Measurements from ENCODE around the gene TSPAN18.

Gene TSPAN18

DNA sequence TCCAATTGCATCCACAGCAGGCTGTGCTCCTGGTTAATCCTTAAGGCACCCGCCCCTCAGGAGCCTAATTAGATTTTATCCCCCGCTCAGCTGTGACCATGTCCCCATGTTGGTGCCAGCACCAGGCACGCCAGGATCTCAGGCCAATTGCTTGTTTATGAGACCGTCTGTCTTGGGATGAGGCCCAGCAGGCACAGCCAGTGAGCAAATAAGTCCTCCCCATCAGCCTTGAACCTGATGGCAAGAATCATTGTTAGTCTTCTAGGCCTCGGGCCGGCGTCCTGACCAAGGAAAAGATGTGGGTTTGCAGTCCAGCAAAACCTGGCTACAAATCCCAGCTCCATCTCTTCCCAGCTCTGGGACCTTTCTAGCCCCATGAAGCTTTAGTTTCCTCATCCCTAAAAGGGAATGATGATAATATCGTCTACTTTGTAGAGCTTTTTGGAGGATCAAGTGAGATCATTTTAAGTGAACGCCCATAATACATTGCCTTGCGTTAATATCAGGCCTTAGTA is 166.6 kb downstream of the TSPAN18 start:
- no peak overlapping the region for H3K9ac ChIP-seq (ENCODE audit: low read depth, low read length, poor library complexity)
- no peak overlapping the region for H4K91ac ChIP-seq (ENCODE audit: low read depth, low read length, poor library complexity)
- H2AK5ac ChIP-seq (ENCODE audit: low read depth, low read length): no peak overlapping the region
- H3K27ac ChIP-seq (replicated peaks; ENCODE audit: low read length): no peak overlapping the region
- no peak overlapping the region for H3K4ac ChIP-seq (ENCODE audit: low read length)
- no peak overlapping the region for H2BK5ac ChIP-seq (ENCODE audit: low read length)
- peaks cover 2 to 8% of the 10 kb centered on the region in 2 donors for H3K9me3 ChIP-seq (replicated peaks in 1 of 2; ENCODE audit: control insufficient read depth in 2 of 2, insufficient read depth in 1 of 2, low read depth in 1 of 2, low read length in 2 of 2)
- no peak overlapping the region for H4K8ac ChIP-seq (ENCODE audit: low read depth, low read length)
- H2AFZ ChIP-seq (ENCODE audit: low read length): no peak overlapping the region
- no peak overlapping the region for H3K14ac ChIP-seq (ENCODE audit: low read length)
- no peak overlapping the region for H3K4me3 ChIP-seq (ENCODE audit: low read length in 2 of 2)
- H3K79me1 ChIP-seq (ENCODE audit: low read depth, low read length): peaks cover 5% of the 10 kb centered on the region
- no peak overlapping the region for H3K4me2 ChIP-seq (ENCODE audit: insufficient read depth, low read length, poor library complexity, severe bottlenecking)
- no peak for DNase-seq (ENCODE audit: low spot score)
- no peak overlapping the region for H2BK120ac ChIP-seq (ENCODE audit: low read depth, low read length)
- no peak overlapping the region for H3K23ac ChIP-seq (ENCODE audit: low read depth, low read length, poor library complexity)
- H3K18ac ChIP-seq (ENCODE audit: low read length): peak overlapping the region; percentile 40
- H2BK15ac ChIP-seq (ENCODE audit: low read length): no peak overlapping the region
- peaks cover 24 to 26% of the 10 kb centered on the region in 2 donors for H3K4me1 ChIP-seq (ENCODE audit: control insufficient read depth in 2 of 2, insufficient read depth in 1 of 2, low read depth in 1 of 2, low read length in 2 of 2)
- no peaks in the 10 kb centered on the region for H3K27me3 ChIP-seq (ENCODE audit: control insufficient read depth in 3 of 3, insufficient read depth in 3 of 3, low read depth in 1 of 3, low read length in 3 of 3)
- peaks cover 6 to 7% of the 10 kb centered on the region in 2 donors for H3K36me3 ChIP-seq (replicated peaks in 1 of 2; ENCODE audit: control insufficient read depth in 2 of 2, insufficient read depth in 2 of 2, low read length in 2 of 2)
- no peak overlapping the region for H2BK12ac ChIP-seq (ENCODE audit: low read length)
- WGBS, 2 donors (ENCODE audit: extremely low coverage in 2 of 2, insufficient read length in 2 of 2, insufficient replicate concordance in 1 of 2): no CpG with 5 or more reads among the region's 10 CpGs

DNA sequence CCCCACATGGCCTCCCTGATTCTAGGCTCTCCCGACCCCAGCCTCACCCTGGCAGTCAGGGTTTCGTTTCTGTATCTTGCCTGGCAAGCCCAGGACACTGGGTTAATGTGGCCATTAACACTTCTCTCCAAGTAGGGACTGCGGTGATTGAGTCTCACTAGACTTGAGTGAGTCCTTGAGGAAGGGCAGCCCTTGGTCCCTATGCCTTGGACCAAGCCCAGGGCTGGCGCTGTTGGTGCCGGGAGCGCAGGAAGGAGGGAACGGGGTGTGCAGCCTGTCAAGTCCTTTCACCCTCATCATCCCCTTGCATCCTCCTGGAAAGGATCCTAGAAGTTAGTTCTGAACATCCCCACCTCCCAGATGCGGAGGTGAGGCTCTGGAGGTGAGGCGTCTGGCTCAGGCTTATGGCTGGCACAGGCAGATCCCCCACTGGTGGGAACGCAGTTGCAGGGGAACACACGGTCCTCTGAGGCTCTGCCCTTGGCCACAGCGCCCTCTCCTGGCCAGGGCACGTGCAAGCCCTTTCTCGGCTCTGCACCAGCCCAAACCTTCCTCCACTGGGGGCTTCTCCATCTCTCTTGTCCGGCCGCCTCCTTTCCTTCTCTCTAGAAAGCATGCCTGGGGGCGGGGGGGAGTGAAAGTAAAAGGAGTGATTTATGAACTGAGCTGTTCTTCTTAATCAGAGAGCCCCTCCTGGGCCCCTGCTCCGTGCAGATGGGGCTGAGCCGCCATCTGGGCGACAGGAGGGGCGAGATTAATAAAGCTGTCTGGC is 167.3 kb downstream of the TSPAN18 start:
- no CpG with 5 or more reads among the region's 21 CpGs for WGBS, 2 donors (ENCODE audit: extremely low coverage in 2 of 2, insufficient read length in 2 of 2, insufficient replicate concordance in 1 of 2)
- H2AFZ ChIP-seq (ENCODE audit: low read length): no peak overlapping the region
- H2BK5ac ChIP-seq (ENCODE audit: low read length): no peak overlapping the region
- H4K8ac ChIP-seq (ENCODE audit: low read depth, low read length): no peak overlapping the region
- peak; percentile 80 for DNase-seq (ENCODE audit: low spot score)
- no peak overlapping the region for H3K4me3 ChIP-seq (ENCODE audit: low read length in 2 of 2)
- H3K14ac ChIP-seq (ENCODE audit: low read length): no peak overlapping the region
- H3K36me3 ChIP-seq (replicated peaks in 1 of 2; ENCODE audit: control insufficient read depth in 2 of 2, insufficient read depth in 2 of 2, low read length in 2 of 2): peaks cover 11 to 13% of the 10 kb centered on the region in 2 donors
- H2BK12ac ChIP-seq (ENCODE audit: low read length): peak overlapping the region; percentile 11
- H3K79me1 ChIP-seq (ENCODE audit: low read depth, low read length): peaks cover 5% of the 10 kb centered on the region
- peak overlapping the region; percentile 19 for H2BK15ac ChIP-seq (ENCODE audit: low read length)
- no peak overlapping the region for H4K91ac ChIP-seq (ENCODE audit: low read depth, low read length, poor library complexity)
- no peak overlapping the region for H3K4me2 ChIP-seq (ENCODE audit: insufficient read depth, low read length, poor library complexity, severe bottlenecking)
- no peak overlapping the region for H3K4ac ChIP-seq (ENCODE audit: low read length)
- H3K9me3 ChIP-seq (replicated peaks in 1 of 2; ENCODE audit: control insufficient read depth in 2 of 2, insufficient read depth in 1 of 2, low read depth in 1 of 2, low read length in 2 of 2): peaks cover 7 to 8% of the 10 kb centered on the region in 2 donors
- H2AK5ac ChIP-seq (ENCODE audit: low read depth, low read length): peak overlapping the region; percentile 82
- peaks cover 24 to 26% of the 10 kb centered on the region in 2 donors for H3K4me1 ChIP-seq (ENCODE audit: control insufficient read depth in 2 of 2, insufficient read depth in 1 of 2, low read depth in 1 of 2, low read length in 2 of 2)
- H3K23ac ChIP-seq (ENCODE audit: low read depth, low read length, poor library complexity): peak overlapping the region; percentile 22
- peak overlapping the region; percentile 71 for H3K18ac ChIP-seq (ENCODE audit: low read length)
- H3K27ac ChIP-seq (replicated peaks; ENCODE audit: low read length): peak overlapping the region; percentile 12
- peak overlapping the region; percentile 50 for H2BK120ac ChIP-seq (ENCODE audit: low read depth, low read length)
- H3K27me3 ChIP-seq (ENCODE audit: control insufficient read depth in 3 of 3, insufficient read depth in 3 of 3, low read depth in 1 of 3, low read length in 3 of 3): no peaks in the 10 kb centered on the region
- no peak overlapping the region for H3K9ac ChIP-seq (ENCODE audit: low read depth, low read length, poor library complexity)

DNA sequence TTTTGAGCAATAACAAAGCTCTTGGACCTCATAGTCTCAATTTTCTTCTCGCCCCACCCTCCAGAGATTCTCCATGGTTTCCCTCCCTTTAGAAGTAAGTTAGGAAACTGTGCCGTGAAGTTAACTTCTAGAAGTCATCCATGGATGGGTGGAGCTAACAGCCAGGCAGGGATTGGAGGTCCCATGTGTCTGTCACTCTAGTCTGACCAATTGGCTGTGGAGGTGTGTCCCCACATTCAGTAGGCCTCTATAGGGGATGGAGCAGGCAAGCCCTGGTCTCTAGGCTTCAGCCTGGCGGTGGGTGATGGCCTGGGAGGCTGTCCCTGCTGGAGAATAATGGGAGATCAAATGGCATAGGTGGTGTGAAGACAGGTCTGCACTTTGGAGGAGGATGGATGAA is 173.2 kb downstream of the TSPAN18 start:
- Histone ChIP-seq H3K4ac (ENCODE audit: low read length) (no peak overlapping the region), H3K27ac (replicated peaks; ENCODE audit: low read length) (no peak overlapping the region), H3K4me1 (ENCODE audit: control insufficient read depth in 2 of 2, insufficient read depth in 1 of 2, low read depth in 1 of 2, low read length in 2 of 2) (no peaks in the 10 kb centered on the region), H3K79me1 (ENCODE audit: low read depth, low read length) (peaks cover 3% of the 10 kb centered on the region), H3K9me3 (replicated peaks in 1 of 2; ENCODE audit: control insufficient read depth in 2 of 2, insufficient read depth in 1 of 2, low read depth in 1 of 2, low read length in 2 of 2) (peaks cover 7 to 8% of the 10 kb centered on the region in 2 donors), H3K27me3 (ENCODE audit: control insufficient read depth in 3 of 3, insufficient read depth in 3 of 3, low read depth in 1 of 3, low read length in 3 of 3) (no peaks in the 10 kb centered on the region), H2BK120ac (ENCODE audit: low read depth, low read length) (no peak overlapping the region), H3K36me3 (replicated peaks in 1 of 2; ENCODE audit: control insufficient read depth in 2 of 2, insufficient read depth in 2 of 2, low read length in 2 of 2) (peaks cover 14 to 23% of the 10 kb centered on the region in 2 donors), H3K9ac (ENCODE audit: low read depth, low read length, poor library complexity) (no peak overlapping the region), H2BK5ac (ENCODE audit: low read length) (no peak overlapping the region), H2AFZ (ENCODE audit: low read length) (no peak overlapping the region), H3K4me3 (ENCODE audit: low read length in 2 of 2) (no peak overlapping the region), H3K23ac (ENCODE audit: low read depth, low read length, poor library complexity) (no peak overlapping the region), H3K14ac (ENCODE audit: low read length) (no peak overlapping the region), H3K18ac (ENCODE audit: low read length) (no peak overlapping the region), H2BK15ac (ENCODE audit: low read length) (no peak overlapping the region), H4K8ac (ENCODE audit: low read depth, low read length) (no peak overlapping the region), H3K4me2 (ENCODE audit: insufficient read depth, low read length, poor library complexity, severe bottlenecking) (no peak overlapping the region), H2AK5ac (ENCODE audit: low read depth, low read length) (no peak overlapping the region), H2BK12ac (ENCODE audit: low read length) (no peak overlapping the region), H4K91ac (ENCODE audit: low read depth, low read length, poor library complexity) (no peak overlapping the region)
- no peak for DNase-seq (ENCODE audit: low spot score)
- no CpG with 5 or more reads among the region's 3 CpGs for WGBS, 2 donors (ENCODE audit: extremely low coverage in 2 of 2, insufficient read length in 2 of 2, insufficient replicate concordance in 1 of 2)

DNA sequence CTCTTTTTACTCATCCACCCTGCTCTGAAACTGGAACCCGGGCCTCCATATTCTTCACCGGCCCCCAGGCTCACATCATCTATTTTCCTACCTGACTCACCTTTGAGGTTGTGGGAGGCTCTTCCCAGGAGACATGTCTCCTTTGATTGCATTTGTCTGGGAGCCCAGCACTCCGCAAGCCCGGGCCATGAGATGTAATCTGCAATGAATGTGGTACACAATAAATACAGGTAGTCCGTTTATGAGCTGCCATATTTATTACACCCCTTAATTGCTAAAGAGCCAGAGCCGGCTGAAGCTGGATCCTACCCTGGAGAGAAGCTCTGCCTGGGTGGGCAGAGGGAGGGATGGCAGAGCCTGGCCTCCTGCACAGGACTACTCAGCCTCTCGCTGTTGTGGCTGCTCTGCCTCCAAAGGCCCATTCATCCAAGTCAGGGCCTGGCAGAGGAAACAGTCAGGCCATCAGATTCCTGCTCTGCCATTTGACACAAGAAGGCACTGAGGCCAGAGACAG is 174.4 kb downstream of the TSPAN18 start:
- Histone ChIP-seq H3K4me3 (ENCODE audit: low read length in 2 of 2) (no peak overlapping the region), H3K4me2 (ENCODE audit: insufficient read depth, low read length, poor library complexity, severe bottlenecking) (no peak overlapping the region), H3K9ac (ENCODE audit: low read depth, low read length, poor library complexity) (no peak overlapping the region), H2AFZ (ENCODE audit: low read length) (no peak overlapping the region), H3K36me3 (replicated peaks in 1 of 2; ENCODE audit: control insufficient read depth in 2 of 2, insufficient read depth in 2 of 2, low read length in 2 of 2) (peaks cover 13 to 26% of the 10 kb centered on the region in 2 donors), H2BK120ac (ENCODE audit: low read depth, low read length) (no peak overlapping the region), H3K14ac (ENCODE audit: low read length) (no peak overlapping the region), H3K18ac (ENCODE audit: low read length) (no peak overlapping the region), H3K79me1 (ENCODE audit: low read depth, low read length) (peaks cover 2% of the 10 kb centered on the region), H3K4me1 (ENCODE audit: control insufficient read depth in 2 of 2, insufficient read depth in 1 of 2, low read depth in 1 of 2, low read length in 2 of 2) (no peaks in the 10 kb centered on the region), H4K91ac (ENCODE audit: low read depth, low read length, poor library complexity) (no peak overlapping the region), H3K4ac (ENCODE audit: low read length) (no peak overlapping the region), H4K8ac (ENCODE audit: low read depth, low read length) (no peak overlapping the region), H3K23ac (ENCODE audit: low read depth, low read length, poor library complexity) (no peak overlapping the region), H3K27ac (replicated peaks; ENCODE audit: low read length) (no peak overlapping the region), H3K9me3 (replicated peaks in 1 of 2; ENCODE audit: control insufficient read depth in 2 of 2, insufficient read depth in 1 of 2, low read depth in 1 of 2, low read length in 2 of 2) (peaks cover 7 to 8% of the 10 kb centered on the region in 2 donors), H2AK5ac (ENCODE audit: low read depth, low read length) (no peak overlapping the region), H2BK15ac (ENCODE audit: low read length) (no peak overlapping the region), H2BK12ac (ENCODE audit: low read length) (no peak overlapping the region), H3K27me3 (ENCODE audit: control insufficient read depth in 3 of 3, insufficient read depth in 3 of 3, low read depth in 1 of 3, low read length in 3 of 3) (no peaks in the 10 kb centered on the region), H2BK5ac (ENCODE audit: low read length) (no peak overlapping the region)
- WGBS, 2 donors (ENCODE audit: extremely low coverage in 2 of 2, insufficient read length in 2 of 2, insufficient replicate concordance in 1 of 2): no CpG with 5 or more reads among the region's 7 CpGs
- DNase-seq (ENCODE audit: low spot score): no peak
